IPS-15b (cell line): Measurements from ENCODE around the gene MACROD1.
A peak's percentile ranks its signal among the peaks of the same experiment; 100 is the strongest.

Experiments
- H3K27me3 ChIP-seq: one replicate; pipeline ENCODE4 v1.6.1; 2013; ENCODE audit warnings: low read length; ENCODE audit not compliant: control insufficient read depth, insufficient read depth
- H3K36me3 ChIP-seq: one replicate; pipeline ENCODE4 v1.6.1; 2013; ENCODE audit warnings: low read length; ENCODE audit not compliant: control insufficient read depth, insufficient read depth
- H3K4me1 ChIP-seq: one replicate; pipeline ENCODE4 v1.6.1; 2013; ENCODE audit warnings: mild to moderate bottlenecking, low read length; ENCODE audit not compliant: control insufficient read depth, insufficient read depth
- H3K4me3 ChIP-seq: one replicate; pipeline ENCODE4 v1.5.1; 2013; ENCODE audit warnings: low read depth, low read length
- H3K9ac ChIP-seq: one replicate; pipeline ENCODE4 v1.6.1; 2013; ENCODE audit warnings: low read depth, mild to moderate bottlenecking, low read length
- H3K9me3 ChIP-seq: one replicate; pipeline ENCODE4 v1.6.1; 2013; ENCODE audit warnings: mild to moderate bottlenecking, low read length; ENCODE audit not compliant: control insufficient read depth, insufficient read depth

The MACROD1 gene

DNA sequence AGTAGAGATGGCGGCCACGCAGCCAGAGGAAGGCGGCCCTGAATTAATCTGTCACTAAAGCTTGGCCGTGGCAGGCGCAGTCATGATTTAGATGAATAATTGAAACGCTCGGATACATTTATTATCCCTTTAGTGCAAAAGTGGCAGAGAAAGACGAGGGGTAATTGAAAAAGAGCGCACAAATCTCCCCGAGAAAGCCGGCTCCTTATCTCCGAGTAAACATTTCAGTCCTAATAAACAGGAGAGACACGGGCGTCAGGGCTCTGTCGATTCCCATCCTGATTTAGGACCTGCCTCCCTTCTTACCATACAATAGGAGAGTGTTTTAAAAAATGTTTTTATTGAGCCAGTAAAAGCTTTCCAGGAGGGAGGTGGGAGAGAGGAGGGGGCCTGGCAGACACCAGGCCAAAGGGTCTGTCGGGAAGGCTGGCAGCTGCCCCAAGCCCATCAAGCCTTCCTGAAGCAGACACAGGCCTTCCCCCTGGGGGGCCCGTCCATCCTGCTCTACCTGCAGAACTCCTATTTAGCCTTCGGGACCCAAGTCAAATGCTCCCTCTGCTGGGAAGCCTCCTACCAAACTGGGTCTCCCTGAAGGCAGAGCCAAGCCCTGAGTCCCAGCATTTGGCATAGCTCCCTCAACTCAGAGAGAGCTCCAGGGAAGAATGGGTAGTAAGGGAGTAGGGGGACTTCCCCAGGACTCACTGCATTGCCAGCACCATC, 156.8 kb downstream of the MACROD1 start:
- no peak overlapping the region for H3K4me3 ChIP-seq
- H3K9me3 ChIP-seq, result no peaks in the 10 kb centered on the region
- peaks cover 35% of the 10 kb centered on the region for H3K27me3 ChIP-seq
- H3K9ac ChIP-seq, result no peak overlapping the region
- H3K4me1 ChIP-seq, result peaks cover 4% of the 10 kb centered on the region
- no peaks in the 10 kb centered on the region for H3K36me3 ChIP-seq

GRCh38 chr11:64008283-64008913, 157.5 kb downstream of the MACROD1 start:
- Histone ChIP-seq H3K9me3 (no peaks in the 10 kb centered on the region), H3K4me1 (peaks cover 4% of the 10 kb centered on the region), H3K9ac (no peak overlapping the region), H3K4me3 (peak overlapping the region; percentile 43), H3K27me3 (peaks cover 35% of the 10 kb centered on the region), H3K36me3 (no peaks in the 10 kb centered on the region)

GRCh38 chr11:64007629-64008282, 158.2 kb downstream of the MACROD1 start:
- peaks cover 4% of the 10 kb centered on the region for H3K4me1 ChIP-seq
- no peaks in the 10 kb centered on the region for H3K36me3 ChIP-seq
- H3K4me3 ChIP-seq, result peak overlapping the region; percentile 43
- peaks cover 39% of the 10 kb centered on the region for H3K27me3 ChIP-seq
- no peaks in the 10 kb centered on the region for H3K9me3 ChIP-seq
- H3K9ac ChIP-seq, result no peak overlapping the region

DNA sequence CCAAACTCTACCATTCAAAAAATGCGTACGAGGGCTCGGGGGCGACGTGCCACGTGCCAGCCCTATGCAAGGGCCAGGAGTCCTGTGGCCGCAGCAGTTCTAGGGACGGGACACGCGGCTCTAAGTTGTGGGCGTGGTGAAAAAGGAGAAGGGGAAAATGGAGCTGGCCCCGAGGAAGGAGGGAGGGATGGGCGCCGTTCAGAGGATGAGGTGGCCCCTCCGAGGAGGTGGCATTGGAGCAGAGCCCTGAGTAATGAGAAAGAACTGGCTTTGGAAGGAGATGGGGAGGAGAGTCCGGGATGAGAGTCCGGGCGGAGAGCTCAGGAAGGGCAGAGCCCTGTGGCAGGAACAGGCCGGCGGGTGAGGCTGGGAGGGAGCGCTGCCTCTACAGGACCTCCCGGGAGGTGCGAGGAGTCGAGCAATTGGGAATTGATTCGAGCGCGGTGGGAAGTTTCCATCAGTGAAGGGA, 158.7 kb downstream of the MACROD1 start:
- peak overlapping the region; percentile 43 for H3K4me3 ChIP-seq

DNA sequence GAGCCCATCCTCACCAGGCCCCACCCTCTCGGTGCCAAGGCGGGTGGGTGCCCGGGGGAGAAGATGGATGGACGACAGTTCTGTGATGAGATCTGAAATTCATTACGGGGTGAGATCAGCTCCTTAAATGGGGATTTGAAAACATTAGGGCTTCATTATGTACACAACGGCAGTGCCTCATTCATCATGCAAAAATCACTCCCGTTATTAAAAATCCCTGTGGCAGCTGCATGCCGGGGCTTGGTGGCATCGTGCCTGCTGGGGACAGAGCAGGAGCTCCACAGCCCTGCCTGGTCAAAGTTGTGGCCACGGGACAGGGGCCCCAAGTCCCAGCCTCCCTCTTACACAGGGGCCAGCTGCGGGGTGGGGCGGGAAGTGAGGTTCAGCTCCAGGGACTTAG, 159.5 kb downstream of the MACROD1 start:
- H3K9ac ChIP-seq, result no peak overlapping the region
- H3K4me1 ChIP-seq, result peaks cover 4% of the 10 kb centered on the region
- H3K27me3 ChIP-seq, result peaks cover 45% of the 10 kb centered on the region

More for the DNA sequence above, 158.7 kb downstream of the MACROD1 start:
- Histone ChIP-seq H3K9me3 (no peaks in the 10 kb centered on the region), H3K9ac (no peak overlapping the region), H3K27me3 (peaks cover 39% of the 10 kb centered on the region), H3K36me3 (no peaks in the 10 kb centered on the region), H3K4me1 (peaks cover 4% of the 10 kb centered on the region)

DNA sequence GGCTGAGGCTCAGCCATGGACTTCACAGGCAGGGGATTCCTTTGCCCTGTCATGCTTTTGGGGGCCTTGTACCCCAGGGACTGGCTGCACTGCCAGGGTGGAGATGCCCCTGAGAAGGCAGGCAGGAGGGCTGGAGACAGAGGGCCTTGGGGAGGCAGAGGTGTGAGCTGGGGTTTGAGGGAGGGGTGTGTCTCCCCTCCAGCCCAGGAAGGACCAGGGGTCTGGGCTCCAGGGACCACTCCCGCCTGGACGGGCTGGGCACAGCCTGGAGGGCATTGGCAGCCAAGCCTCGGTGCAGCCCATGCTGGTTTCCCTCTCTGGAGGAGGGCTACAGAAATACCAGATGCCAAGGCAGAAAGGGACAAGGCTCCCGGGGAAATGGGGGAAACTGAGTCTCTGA, 160.2 kb downstream of the MACROD1 start:
- Histone ChIP-seq H3K27me3 (peaks cover 49% of the 10 kb centered on the region), H3K9ac (no peak overlapping the region), H3K36me3 (no peaks in the 10 kb centered on the region), H3K4me3 (no peak overlapping the region), H3K4me1 (peaks cover 4% of the 10 kb centered on the region), H3K9me3 (no peaks in the 10 kb centered on the region)

More for the DNA sequence above, 159.5 kb downstream of the MACROD1 start:
- Histone ChIP-seq H3K9me3 (no peaks in the 10 kb centered on the region), H3K36me3 (no peaks in the 10 kb centered on the region), H3K4me3 (peak overlapping the region; percentile 43)

- Histone ChIP-seq H3K9ac (no peak overlapping the region), H3K36me3 (no peaks in the 10 kb centered on the region), H3K4me1 (peaks cover 4% of the 10 kb centered on the region), H3K9me3 (no peaks in the 10 kb centered on the region), H3K27me3 (peaks cover 45% of the 10 kb centered on the region), H3K4me3 (no peak overlapping the region)
These were observed 161.3 kb downstream of the MACROD1 start for GRCh38 chr11:64004590-64004984.

- no peak overlapping the region for H3K9ac ChIP-seq
- no peak overlapping the region for H3K4me3 ChIP-seq
- H3K4me1 ChIP-seq, result peaks cover 4% of the 10 kb centered on the region
- peaks cover 39% of the 10 kb centered on the region for H3K27me3 ChIP-seq
- H3K9me3 ChIP-seq, result no peaks in the 10 kb centered on the region
- H3K36me3 ChIP-seq, result no peaks in the 10 kb centered on the region
These were observed 161.9 kb downstream of the MACROD1 start for GRCh38 chr11:64003807-64004589.

- no peak overlapping the region for H3K4me3 ChIP-seq
- peaks cover 28% of the 10 kb centered on the region for H3K27me3 ChIP-seq
- H3K9me3 ChIP-seq, result no peaks in the 10 kb centered on the region
- H3K9ac ChIP-seq, result no peak overlapping the region
- H3K36me3 ChIP-seq, result peaks cover 13% of the 10 kb centered on the region
- H3K4me1 ChIP-seq, result peaks cover under 1% of the 10 kb centered on the region
These were observed 164.2 kb downstream of the MACROD1 start for GRCh38 chr11:64001484-64002420.

DNA sequence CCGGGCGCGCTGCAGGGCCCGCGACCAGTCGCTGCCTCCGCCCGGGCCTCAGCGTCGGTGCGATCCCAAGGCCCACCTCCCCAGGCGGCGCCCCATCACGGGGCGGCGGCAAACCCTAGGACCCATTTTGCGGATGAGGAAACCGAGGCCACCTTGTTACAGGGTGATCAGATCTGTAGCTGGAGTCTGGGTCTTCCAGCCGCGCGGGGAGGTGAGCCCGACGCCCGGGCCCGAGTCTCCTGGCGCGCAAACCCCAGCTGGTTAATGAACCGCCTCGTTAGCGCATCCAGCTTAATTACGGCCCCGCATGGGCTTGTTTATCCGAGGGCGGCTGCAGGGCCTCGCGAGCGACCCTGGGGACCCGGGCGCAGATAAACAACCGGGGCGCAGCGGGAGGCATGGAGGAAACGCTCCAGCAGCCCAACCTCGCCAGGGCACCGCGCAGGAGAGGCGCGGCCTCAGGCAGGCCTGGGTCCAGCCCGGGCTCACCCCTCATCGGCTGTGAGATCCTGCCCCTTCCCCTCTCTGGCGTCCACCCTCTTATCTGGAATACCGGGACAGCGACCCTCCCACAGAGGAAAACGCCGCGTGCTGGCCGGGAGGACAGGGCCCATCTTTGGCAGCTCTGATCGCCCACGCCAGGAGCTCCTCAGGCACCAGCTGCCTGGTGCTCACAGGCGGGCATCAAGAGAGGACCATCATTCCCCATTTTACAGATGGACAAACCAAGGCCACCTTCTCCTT, 165.0 kb downstream of the MACROD1 start:
- Histone ChIP-seq H3K9me3 (no peaks in the 10 kb centered on the region), H3K9ac (no peak overlapping the region), H3K4me1 (no peaks in the 10 kb centered on the region), H3K36me3 (peaks cover 19% of the 10 kb centered on the region), H3K4me3 (peak overlapping the region; percentile 30), H3K27me3 (peaks cover 19% of the 10 kb centered on the region)
